Loucy (cell line): Measurements from ENCODE around the gene COL6A2.

Experiments
- H2AFZ ChIP-seq: fragments of 200-600 bp; sonication (generic); 2 replicates; pipeline ENCODE4 v1.6.0; 2016; ENCODE audit warnings: antibody characterized with exemption, mild to moderate bottlenecking, low read length, moderate library complexity
- H3F3A ChIP-seq: fragments of 200-600 bp; 2 replicates; pipeline ENCODE4 v1.6.0; 2016; ENCODE audit warnings: antibody characterized with exemption, low read depth, mild to moderate bottlenecking
- H3K27me3 ChIP-seq: fragments of 200-600 bp; sonication (generic); 2 replicates; pipeline ENCODE4 v1.6.1; 2014; ENCODE audit warnings: low read length, mild to moderate bottlenecking; ENCODE audit not compliant: insufficient read depth, poor library complexity, severe bottlenecking
- H3K36me3 ChIP-seq: fragments of 200-600 bp; sonication (generic); 2 replicates; pipeline ENCODE4 v1.6.1; 2016; ENCODE audit warnings: low read length; ENCODE audit not compliant: insufficient read depth
- H3K4me1 ChIP-seq: fragments of 200-600 bp; sonication (generic); 2 replicates; pipeline ENCODE4 v1.5.1; 2014; ENCODE audit warnings: low read length, mild to moderate bottlenecking; ENCODE audit not compliant: insufficient read depth, poor library complexity, severe bottlenecking
- H3K4me2 ChIP-seq: fragments of 200-600 bp; sonication (generic); 2 replicates; pipeline ENCODE4 v1.6.0; 2014; ENCODE audit warnings: antibody characterized with exemption, low read length, low read depth, mild to moderate bottlenecking; ENCODE audit not compliant: poor library complexity, severe bottlenecking
- H3K4me3 ChIP-seq: fragments of 200-600 bp; sonication (generic); 2 replicates; pipeline ENCODE4 v1.5.1; 2014; ENCODE audit warnings: low read length, mild to moderate bottlenecking, mixed read lengths; ENCODE audit not compliant: poor library complexity, severe bottlenecking
- H3K79me2 ChIP-seq: fragments of 200-600 bp; sonication (generic); 2 replicates; pipeline ENCODE4 v1.6.1; 2014; ENCODE audit warnings: low read length; ENCODE audit not compliant: insufficient read depth
- H3K9ac ChIP-seq: fragments of 200-600 bp; sonication (generic); 2 replicates; pipeline ENCODE4 v1.6.0; 2014; ENCODE audit warnings: mild to moderate bottlenecking, low read depth, low read length, moderate library complexity; ENCODE audit not compliant: poor library complexity, severe bottlenecking
- H3K9me2 ChIP-seq: fragments of 200-600 bp; sonication (generic); replicated peaks from 2 replicates; pipeline ENCODE4 v1.6.1; 2016; ENCODE audit warnings: low read depth, low read length, mixed read lengths
- H3K9me3 ChIP-seq: fragments of 200-600 bp; sonication (generic); 2 replicates; pipeline ENCODE4 v1.6.1; 2014; ENCODE audit warnings: mild to moderate bottlenecking, antibody characterized with exemption, low read length, low read depth; ENCODE audit not compliant: insufficient read depth
- H4K20me1 ChIP-seq: fragments of 200-600 bp; sonication (generic); 2 replicates; pipeline ENCODE4 v1.6.0; 2014; ENCODE audit warnings: antibody characterized with exemption, low read length, mild to moderate bottlenecking; ENCODE audit not compliant: insufficient read depth, poor library complexity, severe bottlenecking
- CTCF ChIP-seq: fragments of 200-600 bp; sonication (generic); conservative IDR thresholded peaks from 2 replicates; pipeline ENCODE4 v1.5.1; 2014; ENCODE audit warnings: mild to moderate bottlenecking, antibody characterized with exemption, low read length
- EZH2phosphoT487 ChIP-seq: fragments of 200-600 bp; IDR thresholded peaks from 2 replicates; pipeline ENCODE4 v1.6.1; 2018; ENCODE audit warnings: antibody characterized with exemption, mild to moderate bottlenecking, moderate library complexity, borderline replicate concordance

COL6A2 gene

DNA sequence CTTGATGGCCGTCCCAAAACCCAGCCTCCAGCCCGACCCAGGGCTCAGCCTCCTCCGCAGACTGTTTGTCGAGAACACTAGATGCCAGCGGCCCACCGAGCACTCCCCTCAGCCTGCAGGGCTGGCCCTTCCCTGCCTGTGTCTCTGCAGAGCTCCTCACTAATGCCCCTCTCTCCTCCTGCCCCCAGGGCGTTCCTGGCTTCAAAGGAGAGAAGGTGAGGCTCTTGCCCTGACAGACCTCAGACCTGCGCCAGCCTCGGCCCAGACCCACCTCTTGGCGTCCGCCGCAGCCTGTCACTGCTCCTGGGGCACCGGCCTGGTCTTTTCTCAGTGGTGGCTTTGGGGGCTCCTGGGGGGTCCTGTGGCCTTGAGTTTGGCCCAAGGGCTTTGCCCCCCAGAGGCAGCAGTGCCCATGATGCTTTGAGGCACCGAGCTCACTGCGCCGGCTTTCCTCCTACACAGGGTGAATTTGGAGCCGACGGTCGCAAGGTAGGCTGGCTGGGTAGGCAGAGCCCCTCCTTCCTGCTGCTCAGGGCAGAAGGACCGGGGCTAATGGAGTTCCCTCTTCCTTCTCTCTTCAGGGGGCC lies 18.4 kb downstream of the COL6A2 start:
- H3K9me2 ChIP-seq, result no peaks in the 10 kb centered on the region
- no peaks in the 10 kb centered on the region for H3K79me2 ChIP-seq
- no peaks in the 10 kb centered on the region for H3K27me3 ChIP-seq
- H4K20me1 ChIP-seq, result no peaks in the 10 kb centered on the region
- no peak for TF ChIP-seq EZH2phosphoT487
- no peak for TF ChIP-seq CTCF
- H3K4me3 ChIP-seq, result no peak overlapping the region
- no peak overlapping the region for H3K4me2 ChIP-seq
- no peaks in the 10 kb centered on the region for H3K36me3 ChIP-seq
- H3K9ac ChIP-seq, result no peak overlapping the region
- H3K9me3 ChIP-seq, result peaks cover 30% of the 10 kb centered on the region; the same call in 1 of the 2 replicates
- H3K4me1 ChIP-seq, result no peaks in the 10 kb centered on the region
- H3F3A ChIP-seq, result no peaks in the 10 kb centered on the region
- no peak overlapping the region for H2AFZ ChIP-seq

DNA sequence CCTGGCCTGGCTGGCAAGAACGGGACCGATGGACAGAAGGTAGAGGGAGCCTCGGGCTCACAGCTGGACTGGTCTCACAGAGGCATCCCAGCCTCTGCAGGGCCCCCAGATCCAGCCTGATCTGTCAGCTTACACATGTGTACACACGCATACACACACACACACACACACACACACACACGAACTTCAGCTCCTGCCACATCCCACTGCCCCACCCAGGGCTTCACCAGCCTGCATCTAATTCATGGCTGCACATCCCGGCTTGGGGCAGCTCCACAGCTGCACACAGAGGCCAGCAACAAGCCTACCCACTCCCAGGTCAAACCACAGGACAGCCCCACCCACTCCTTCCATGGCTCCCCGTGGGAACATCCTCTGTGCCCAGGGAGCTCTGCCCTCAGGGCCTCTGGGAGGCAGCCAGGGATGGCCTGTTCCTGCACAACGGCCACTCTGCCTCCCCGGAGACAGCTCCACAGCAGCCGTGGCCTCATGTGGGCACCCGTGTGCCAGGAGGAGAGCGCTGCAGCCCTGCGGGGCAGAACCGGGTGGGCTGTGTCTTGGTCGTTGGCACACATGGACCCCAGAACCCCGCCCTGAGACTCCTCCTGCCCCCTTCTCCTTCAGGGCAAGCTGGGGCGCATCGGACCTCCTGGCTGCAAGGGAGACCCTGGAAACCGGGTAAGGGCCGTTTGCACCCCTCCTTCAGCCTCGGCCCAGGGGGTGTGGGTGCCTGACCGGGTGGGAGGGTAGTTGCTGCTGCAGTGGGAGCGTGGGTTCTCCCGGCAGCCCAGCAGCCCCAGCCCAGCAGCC lies 19.1 kb downstream of the COL6A2 start:
- Histone ChIP-seq H3K4me3 (no peak overlapping the region), H3K4me1 (no peaks in the 10 kb centered on the region), H4K20me1 (no peaks in the 10 kb centered on the region), H2AFZ (no peak overlapping the region), H3F3A (no peaks in the 10 kb centered on the region), H3K36me3 (no peaks in the 10 kb centered on the region), H3K9ac (no peak overlapping the region), H3K9me3 (peaks cover 31% of the 10 kb centered on the region; the same call in 1 of the 2 replicates), H3K9me2 (no peaks in the 10 kb centered on the region), H3K79me2 (no peaks in the 10 kb centered on the region), H3K4me2 (no peak overlapping the region), H3K27me3 (no peaks in the 10 kb centered on the region)
- TF ChIP-seq EZH2phosphoT487, result no peak
- no peak for TF ChIP-seq CTCF

DNA sequence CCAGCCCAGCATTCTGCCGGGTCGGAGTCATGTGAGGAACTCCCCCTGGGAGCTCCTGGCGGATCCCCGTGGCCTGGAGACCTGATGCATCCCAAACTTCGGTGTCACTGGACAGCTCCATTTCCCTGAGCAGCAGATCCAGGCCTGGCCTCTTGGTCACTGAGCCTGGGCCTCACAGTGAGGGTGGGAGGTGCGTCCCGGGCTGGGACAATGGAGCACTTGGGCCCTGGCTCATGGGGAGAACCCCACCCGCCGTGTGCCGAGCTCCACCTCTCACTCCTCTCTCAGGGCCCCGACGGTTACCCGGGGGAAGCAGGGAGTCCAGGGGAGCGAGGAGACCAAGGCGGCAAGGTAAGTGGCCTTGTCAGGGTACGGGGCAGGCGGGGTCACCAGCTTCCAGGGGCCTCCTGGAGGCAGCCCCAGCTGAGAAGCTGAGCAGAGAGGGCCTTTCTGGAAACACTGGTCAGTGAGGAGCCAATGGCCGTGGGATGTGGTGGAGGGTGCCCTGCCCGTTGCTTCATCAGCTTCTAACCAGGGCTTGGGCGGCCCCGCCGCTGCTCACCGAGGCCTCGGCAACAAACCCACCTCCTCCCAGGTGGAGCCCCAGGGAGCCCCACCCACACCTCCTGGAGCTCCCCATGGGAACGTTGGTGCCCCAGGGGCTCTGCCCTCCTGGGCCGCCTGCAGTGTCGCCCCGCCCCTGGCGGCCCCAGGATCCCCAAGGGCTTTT lies 19.8 kb downstream of the COL6A2 start:
- no peak overlapping the region for H3K9ac ChIP-seq
- no peaks in the 10 kb centered on the region for H3K4me1 ChIP-seq
- H3F3A ChIP-seq, result no peaks in the 10 kb centered on the region
- H3K4me3 ChIP-seq, result no peak overlapping the region
- H3K36me3 ChIP-seq, result no peaks in the 10 kb centered on the region
- peaks cover 26% of the 10 kb centered on the region; the same call in 1 of the 2 replicates for H3K9me3 ChIP-seq
- no peak overlapping the region for H3K4me2 ChIP-seq
- no peak overlapping the region for H2AFZ ChIP-seq
- H3K9me2 ChIP-seq, result no peaks in the 10 kb centered on the region
- H3K27me3 ChIP-seq, result no peaks in the 10 kb centered on the region
- TF ChIP-seq CTCF, result no peak
- TF ChIP-seq EZH2phosphoT487, result no peak
- no peaks in the 10 kb centered on the region for H3K79me2 ChIP-seq
- no peaks in the 10 kb centered on the region for H4K20me1 ChIP-seq
